ENCODE data around the gene RASEF.

Gene RASEF

GRCh38 chr9:83030391-83031107 lies 32.4 kb downstream of the RASEF start:
- TF ChIP-seq TAF1 (IDR thresholded peaks at IDR 0.05; ENCODE audit: low read depth) (no peak), EP300 (IDR thresholded peaks at IDR 0.05; ENCODE audit: borderline replicate concordance) (no peak), NFIC (IDR thresholded peaks at IDR 0.05) (no peak), YY1 (IDR thresholded peaks at IDR 0.05; ENCODE audit: low read depth) (no peak), CREB1 (IDR thresholded peaks at IDR 0.05; ENCODE audit: low read depth) (no peak), FOXM1 (IDR thresholded peaks at IDR 0.05; ENCODE audit: borderline replicate concordance, low read depth) (no peak), RAD21 (IDR thresholded peaks at IDR 0.05; ENCODE audit: low read depth) (no peak), MAX (IDR thresholded peaks at IDR 0.05) (no peak), ZBTB7A (IDR thresholded peaks at IDR 0.05; ENCODE audit: low read depth) (no peak), TCF12 (IDR thresholded peaks at IDR 0.05; ENCODE audit: low read depth) (no peak), CEBPB (IDR thresholded peaks at IDR 0.05) (no peak), REST (IDR thresholded peaks at IDR 0.05; ENCODE audit: low read depth) (no peak), EGR1 (IDR thresholded peaks at IDR 0.05) (no peak), TEAD4 (IDR thresholded peaks at IDR 0.05) (no peak)

GRCh38 chr9:83029531-83030137 lies 33.3 kb downstream of the RASEF start:
- TF ChIP-seq EP300 (IDR thresholded peaks at IDR 0.05; ENCODE audit: borderline replicate concordance) (no peak), CREB1 (IDR thresholded peaks at IDR 0.05; ENCODE audit: low read depth) (no peak), ZBTB7A (IDR thresholded peaks at IDR 0.05; ENCODE audit: low read depth) (no peak), TAF1 (IDR thresholded peaks at IDR 0.05; ENCODE audit: low read depth) (no peak), TEAD4 (IDR thresholded peaks at IDR 0.05) (no peak), YY1 (IDR thresholded peaks at IDR 0.05; ENCODE audit: low read depth) (no peak), TCF12 (IDR thresholded peaks at IDR 0.05; ENCODE audit: low read depth) (no peak), USF1 (IDR thresholded peaks at IDR 0.05) (no peak), NFIC (IDR thresholded peaks at IDR 0.05) (no peak), MAX (IDR thresholded peaks at IDR 0.05) (no peak), CEBPB (IDR thresholded peaks at IDR 0.05) (no peak), EGR1 (IDR thresholded peaks at IDR 0.05) (no peak), FOXM1 (IDR thresholded peaks at IDR 0.05; ENCODE audit: borderline replicate concordance, low read depth) (no peak), REST (IDR thresholded peaks at IDR 0.05; ENCODE audit: low read depth) (no peak)

GRCh38 chr9:83027153-83027891 lies 35.6 kb downstream of the RASEF start:
- TF ChIP-seq EP300 (IDR thresholded peaks at IDR 0.05; ENCODE audit: borderline replicate concordance) (peak; percentile 39; the same call in 1 of the 2 replicates), TEAD4 (IDR thresholded peaks at IDR 0.05) (peak; percentile 46; the same call in 1 of the 2 replicates), TCF12 (IDR thresholded peaks at IDR 0.05; ENCODE audit: low read depth) (0 out of 2 replicates have a peak, but pooled peaks have one; percentile 37), USF1 (IDR thresholded peaks at IDR 0.05) (no peak)

- no peak for TF ChIP-seq MAX (IDR thresholded peaks at IDR 0.05)
- TF ChIP-seq TEAD4 (IDR thresholded peaks at IDR 0.05): no peak
- TF ChIP-seq NFIC (IDR thresholded peaks at IDR 0.05): no peak
- TF ChIP-seq USF1 (IDR thresholded peaks at IDR 0.05): no peak
- no peak for TF ChIP-seq ZBTB7A (IDR thresholded peaks at IDR 0.05; ENCODE audit: low read depth)
- TF ChIP-seq CEBPB (IDR thresholded peaks at IDR 0.05): no peak
- TF ChIP-seq TCF12 (IDR thresholded peaks at IDR 0.05; ENCODE audit: low read depth): no peak
- no peak for TF ChIP-seq FOXM1 (IDR thresholded peaks at IDR 0.05; ENCODE audit: borderline replicate concordance, low read depth)
- no peak for TF ChIP-seq YY1 (IDR thresholded peaks at IDR 0.05; ENCODE audit: low read depth)
- no peak for TF ChIP-seq REST (IDR thresholded peaks at IDR 0.05; ENCODE audit: low read depth)
- TF ChIP-seq EP300 (IDR thresholded peaks at IDR 0.05; ENCODE audit: borderline replicate concordance): no peak
- no peak for TF ChIP-seq RAD21 (IDR thresholded peaks at IDR 0.05; ENCODE audit: low read depth)
- no peak for TF ChIP-seq TAF1 (IDR thresholded peaks at IDR 0.05; ENCODE audit: low read depth)
- TF ChIP-seq CREB1 (IDR thresholded peaks at IDR 0.05; ENCODE audit: low read depth): no peak
- TF ChIP-seq EGR1 (IDR thresholded peaks at IDR 0.05): no peak
These were observed 38.3 kb downstream of the RASEF start for GRCh38 chr9:83024506-83025125.
